ENCODE data around the gene GIPR.
A peak's percentile ranks its signal among the peaks of the same experiment; 100 is the strongest.

The GIPR gene

GRCh38 chr19:45664575-45664974 lies 3.4 kb upstream of the GIPR start:
- H3K9ac ChIP-seq (ENCODE audit: insufficient read length, low read depth) = no peak overlapping the region
- H3K27me3 ChIP-seq (ENCODE audit: insufficient read depth, insufficient read length) = peaks cover 18% of the 10 kb centered on the region
- no peak for DNase-seq (ENCODE audit: low read depth, low spot score)
- H3K9me3 ChIP-seq (ENCODE audit: insufficient read depth, low read length) = no peaks in the 10 kb centered on the region
- no peak for TF ChIP-seq SUZ12 (IDR thresholded peaks at IDR 0.05; ENCODE audit: extremely low read depth, insufficient read depth, insufficient read length)
- TF ChIP-seq YY1 (IDR thresholded peaks at IDR 0.05; ENCODE audit: insufficient read depth, insufficient read length) = no peak
- H3K36me3 ChIP-seq (ENCODE audit: insufficient read depth, insufficient read length, low read length) = no peaks in the 10 kb centered on the region
- no peak overlapping the region for H3K4me3 ChIP-seq (ENCODE audit: insufficient read length, low read depth)
- peaks cover 8% of the 10 kb centered on the region for H3K4me1 ChIP-seq (ENCODE audit: insufficient read depth, insufficient read length)

GRCh38 chr19:45668342-45668871 lies 386 bp downstream of the GIPR start:
- TF ChIP-seq ZNF274 (IDR thresholded peaks at IDR 0.05; ENCODE audit: low read depth, low read length) (no peak), SUZ12 (IDR thresholded peaks at IDR 0.05; ENCODE audit: extremely low read depth, insufficient read depth, insufficient read length) (no peak), YY1 (IDR thresholded peaks at IDR 0.05; ENCODE audit: insufficient read depth, insufficient read length) (no peak)
- H3K4me3 ChIP-seq (ENCODE audit: insufficient read length, low read depth) = peak overlapping the region; percentile 46
- peak overlapping the region; percentile 61 for H3K9ac ChIP-seq (ENCODE audit: insufficient read length, low read depth)
- H3K36me3 ChIP-seq (ENCODE audit: insufficient read depth, insufficient read length, low read length) = no peaks in the 10 kb centered on the region
- DNase-seq (ENCODE audit: low read depth, low spot score) = no peak
- H3K9me3 ChIP-seq (ENCODE audit: insufficient read depth, low read length) = no peaks in the 10 kb centered on the region
- peaks cover 32% of the 10 kb centered on the region for H3K27me3 ChIP-seq (ENCODE audit: insufficient read depth, insufficient read length)
- peaks cover 6% of the 10 kb centered on the region for H3K4me1 ChIP-seq (ENCODE audit: insufficient read depth, insufficient read length)

- no peaks in the 10 kb centered on the region for H3K36me3 ChIP-seq (ENCODE audit: insufficient read depth, insufficient read length, low read length)
- H3K4me1 ChIP-seq (ENCODE audit: insufficient read depth, insufficient read length) = peaks cover 6% of the 10 kb centered on the region
- no peaks in the 10 kb centered on the region for H3K9me3 ChIP-seq (ENCODE audit: insufficient read depth, low read length)
- H3K4me3 ChIP-seq (ENCODE audit: insufficient read length, low read depth) = peak overlapping the region; percentile 51
- TF ChIP-seq SUZ12 (IDR thresholded peaks at IDR 0.05; ENCODE audit: extremely low read depth, insufficient read depth, insufficient read length) = no peak
- TF ChIP-seq YY1 (IDR thresholded peaks at IDR 0.05; ENCODE audit: insufficient read depth, insufficient read length) = no peak
- TF ChIP-seq ZNF274 (IDR thresholded peaks at IDR 0.05; ENCODE audit: low read depth, low read length) = no peak
- H3K9ac ChIP-seq (ENCODE audit: insufficient read length, low read depth) = peak overlapping the region; percentile 67
- peaks cover 32% of the 10 kb centered on the region for H3K27me3 ChIP-seq (ENCODE audit: insufficient read depth, insufficient read length)
- DNase-seq (ENCODE audit: low read depth, low spot score) = peak; percentile 85
These were observed 2.8 kb downstream of the GIPR start for GRCh38 chr19:45670670-45671453.

- TF ChIP-seq SUZ12 (IDR thresholded peaks at IDR 0.05; ENCODE audit: extremely low read depth, insufficient read depth, insufficient read length) (no peak), ZNF274 (IDR thresholded peaks at IDR 0.05; ENCODE audit: low read depth, low read length) (no peak), YY1 (IDR thresholded peaks at IDR 0.05; ENCODE audit: insufficient read depth, insufficient read length) (no peak)
- Histone ChIP-seq H3K36me3 (ENCODE audit: insufficient read depth, insufficient read length, low read length) (no peaks in the 10 kb centered on the region), H3K9ac (ENCODE audit: insufficient read length, low read depth) (no peak overlapping the region), H3K9me3 (ENCODE audit: insufficient read depth, low read length) (no peaks in the 10 kb centered on the region), H3K4me3 (ENCODE audit: insufficient read length, low read depth) (no peak overlapping the region), H3K4me1 (ENCODE audit: insufficient read depth, insufficient read length) (peaks cover 2% of the 10 kb centered on the region), H3K27me3 (ENCODE audit: insufficient read depth, insufficient read length) (peaks cover 33% of the 10 kb centered on the region)
- DNase-seq (ENCODE audit: low read depth, low spot score) = no peak
These were observed 6.9 kb downstream of the GIPR start for GRCh38 chr19:45674946-45675345.

GRCh38 chr19:45676851-45677263 lies 8.8 kb downstream of the GIPR start:
- Histone ChIP-seq H3K4me1 (ENCODE audit: insufficient read depth, insufficient read length) (peaks cover 1% of the 10 kb centered on the region), H3K4me3 (ENCODE audit: insufficient read length, low read depth) (peak overlapping the region; percentile 61), H3K27me3 (ENCODE audit: insufficient read depth, insufficient read length) (peaks cover 22% of the 10 kb centered on the region), H3K9me3 (ENCODE audit: insufficient read depth, low read length) (no peaks in the 10 kb centered on the region), H3K36me3 (ENCODE audit: insufficient read depth, insufficient read length, low read length) (no peaks in the 10 kb centered on the region), H3K9ac (ENCODE audit: insufficient read length, low read depth) (peak overlapping the region; percentile 74)
- TF ChIP-seq SUZ12 (IDR thresholded peaks at IDR 0.05; ENCODE audit: extremely low read depth, insufficient read depth, insufficient read length) (no peak), ZNF274 (IDR thresholded peaks at IDR 0.05; ENCODE audit: low read depth, low read length) (no peak), YY1 (IDR thresholded peaks at IDR 0.05; ENCODE audit: insufficient read depth, insufficient read length) (no peak)
- no peak for DNase-seq (ENCODE audit: low read depth, low spot score)

GRCh38 chr19:45677351-45678230 lies 9.6 kb downstream of the GIPR start:
- no peaks in the 10 kb centered on the region for H3K36me3 ChIP-seq (ENCODE audit: insufficient read depth, insufficient read length, low read length)

More at GRCh38 chr19:45677351-45678230, 9.6 kb downstream of the GIPR start:
- H3K9me3 ChIP-seq (ENCODE audit: insufficient read depth, low read length) = no peaks in the 10 kb centered on the region
- peak; percentile 92 for DNase-seq (ENCODE audit: low read depth, low spot score)
- peaks cover 4% of the 10 kb centered on the region for H3K4me1 ChIP-seq (ENCODE audit: insufficient read depth, insufficient read length)
- H3K27me3 ChIP-seq (ENCODE audit: insufficient read depth, insufficient read length) = peaks cover 22% of the 10 kb centered on the region
- peak overlapping the region; percentile 58 for H3K9ac ChIP-seq (ENCODE audit: insufficient read length, low read depth)
- TF ChIP-seq ZNF274 (IDR thresholded peaks at IDR 0.05; ENCODE audit: low read depth, low read length) = no peak
- no peak for TF ChIP-seq YY1 (IDR thresholded peaks at IDR 0.05; ENCODE audit: insufficient read depth, insufficient read length)
- no peak for TF ChIP-seq SUZ12 (IDR thresholded peaks at IDR 0.05; ENCODE audit: extremely low read depth, insufficient read depth, insufficient read length)
- H3K4me3 ChIP-seq (ENCODE audit: insufficient read length, low read depth) = peak overlapping the region; percentile 42
